ENCODE results near the gene CLEC7A.

The CLEC7A gene

GRCh38 chr12:10136637-10137205 is 6.7 kb upstream of the CLEC7A start:
- peak; percentile 74 for DNase-seq

- DNase-seq, result peak; percentile 58
These were observed 5.1 kb upstream of the CLEC7A start for GRCh38 chr12:10135126-10135525.

- no peak for DNase-seq
These were observed 2.9 kb upstream of the CLEC7A start for GRCh38 chr12:10132850-10133370.

GRCh38 chr12:10131111-10131690 is 1.2 kb upstream of the CLEC7A start:
- DNase-seq, result peak; percentile 15

GRCh38 chr12:10128687-10129086 is 1.3 kb downstream of the CLEC7A start:
- peak; percentile 8 for DNase-seq

GRCh38 chr12:10126413-10126812 is 3.6 kb downstream of the CLEC7A start:
- DNase-seq, result no peak

GRCh38 chr12:10122689-10123088 is 7.3 kb downstream of the CLEC7A start:
- DNase-seq, result no peak

- no peak for DNase-seq
These were observed 8.7 kb downstream of the CLEC7A start for GRCh38 chr12:10121278-10121677.

- no peak for DNase-seq
These were observed 10.9 kb downstream of the CLEC7A start for GRCh38 chr12:10119066-10119465.

GRCh38 chr12:10115890-10116289 is 14.1 kb downstream of the CLEC7A start:
- no peak for DNase-seq

GRCh38 chr12:10115311-10115710 is 14.7 kb downstream of the CLEC7A start:
- no peak for DNase-seq

- DNase-seq, result no peak
These were observed 16.1 kb downstream of the CLEC7A start for GRCh38 chr12:10113920-10114319.

GRCh38 chr12:10113075-10113474 is 16.9 kb downstream of the CLEC7A start:
- DNase-seq, result no peak

- no peak for DNase-seq
These were observed 18.5 kb downstream of the CLEC7A start for GRCh38 chr12:10111451-10111850.

GRCh38 chr12:10110256-10110844 is 19.6 kb downstream of the CLEC7A start:
- DNase-seq, result no peak

- no peak for DNase-seq
These were observed 27.7 kb downstream of the CLEC7A start for GRCh38 chr12:10102322-10102721.

- no peak for DNase-seq
These were observed 28.3 kb downstream of the CLEC7A start for GRCh38 chr12:10101648-10102220.

GRCh38 chr12:10101042-10101579 is 28.9 kb downstream of the CLEC7A start:
- no peak for DNase-seq

- no peak for DNase-seq
These were observed 31.2 kb downstream of the CLEC7A start, which contains the start of gene CLEC1A for GRCh38 chr12:10098791-10099190. Gene CLEC1A, minus strand, starts transcription at chr12:10098985. Its CDS starts 63 bp downstream, at chr12:10098922.

- DNase-seq, result no peak
These were observed 32.5 kb downstream of the CLEC7A start for GRCh38 chr12:10097521-10097920.

GRCh38 chr12:10095971-10096370 is 34.0 kb downstream of the CLEC7A start:
- no peak for DNase-seq

GRCh38 chr12:10094646-10095395 is 35.2 kb downstream of the CLEC7A start:
- no peak for DNase-seq
